Effector CD8-positive, alpha-beta T cell (primary cell): ENCODE data around the gene EFCAB5.
"Not testable (repeated sequence)": the region's sequence is repeated elsewhere in the genome, so short reads cannot be mapped to it uniquely, and the experiment has no call there.

ENCODE experiments used
- DNase-seq: peaks from one replicate; lab custom pipeline; 2025; lab: John Stamatoyannopoulos, UW

EFCAB5 gene

DNA sequence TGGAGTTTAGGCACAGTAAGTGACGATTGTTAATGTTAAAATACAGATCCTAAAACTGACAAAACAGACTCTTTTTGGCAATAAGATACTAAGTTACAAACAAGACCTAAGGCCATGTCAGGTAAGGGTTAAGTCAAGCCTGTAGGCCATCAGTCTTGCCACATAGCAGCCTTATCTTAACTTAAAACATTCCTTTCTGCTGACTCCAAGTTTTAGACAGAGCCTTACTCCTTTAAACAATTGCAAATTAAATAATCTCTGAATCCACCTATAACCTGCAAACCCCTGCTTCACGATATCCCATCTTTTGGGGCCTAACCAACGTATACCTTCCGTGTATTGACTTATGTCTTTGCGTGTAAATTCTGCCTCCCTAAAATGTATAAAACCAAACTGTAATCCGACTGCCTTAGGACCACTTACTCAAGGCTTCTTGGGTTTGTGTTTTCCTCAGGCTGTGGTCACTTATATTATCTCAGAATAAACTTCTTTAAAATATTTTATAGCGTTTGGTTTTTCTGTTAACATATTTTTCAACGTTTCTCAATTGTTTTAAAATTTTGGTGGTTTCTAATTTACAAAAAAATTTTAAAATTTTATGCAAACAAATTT lies 64.4 kb downstream of the EFCAB5 start:
- no peak for DNase-seq

GRCh38 chr17:30011934-30012333 lies 70.5 kb downstream of the EFCAB5 start:
- not testable (repeated sequence) for DNase-seq

DNA sequence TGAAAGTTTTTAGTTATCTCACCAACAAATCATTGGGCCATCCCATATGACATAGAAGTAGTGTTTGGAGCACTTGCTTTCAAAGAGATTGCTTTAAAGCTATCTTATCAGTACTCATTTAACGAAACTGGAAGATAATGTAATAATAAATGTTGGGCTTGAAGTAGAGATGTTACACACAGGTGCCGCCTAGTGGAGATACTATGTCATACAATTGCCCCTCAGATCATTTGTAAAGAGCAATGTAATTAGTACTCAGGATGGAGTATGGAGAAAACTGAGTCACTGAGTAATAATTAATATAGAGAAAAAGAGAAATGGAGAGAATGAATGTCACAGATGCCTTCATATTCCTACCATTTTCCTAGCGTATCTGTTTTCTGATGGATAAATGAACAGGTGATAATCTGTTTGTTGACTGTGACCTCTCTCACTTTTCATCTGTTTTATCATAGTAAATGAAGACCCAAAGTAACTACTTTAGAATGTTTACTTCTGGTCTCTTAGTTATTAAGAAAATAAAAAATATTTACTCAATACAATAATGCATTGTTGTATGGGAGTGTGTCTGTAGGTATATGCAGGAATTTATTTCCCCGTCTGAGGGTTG lies 80.4 kb downstream of the EFCAB5 start:
- DNase-seq = no peak

GRCh38 chr17:30025325-30025724 lies 83.9 kb downstream of the EFCAB5 start:
- DNase-seq = not testable (repeated sequence)

- DNase-seq = no peak
These were observed 86.2 kb downstream of the EFCAB5 start for GRCh38 chr17:30027676-30028075.

- no peak for DNase-seq
These were observed 89.9 kb downstream of the EFCAB5 start for GRCh38 chr17:30031214-30031869.

DNA sequence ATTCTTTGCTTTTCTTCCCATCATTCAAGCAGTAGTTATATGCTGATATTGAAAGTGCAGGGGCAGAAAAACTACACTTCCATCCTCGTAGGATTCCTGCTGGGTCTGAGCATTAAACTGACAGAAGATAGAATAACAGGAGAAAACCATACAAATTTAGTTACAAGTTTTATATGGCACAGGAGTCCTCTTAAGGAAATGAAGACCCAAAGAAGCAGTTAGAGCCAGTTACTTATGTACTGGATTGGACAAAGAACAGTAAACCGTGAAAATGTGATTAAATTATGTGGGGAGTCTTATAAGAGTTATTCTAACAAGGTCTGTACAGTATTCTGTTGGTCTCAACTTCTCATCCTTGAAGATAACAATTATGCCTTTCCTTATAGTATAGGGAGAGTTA lies 93.9 kb downstream of the EFCAB5 start:
- DNase-seq = no peak

- not testable (repeated sequence) for DNase-seq
These were observed 99.5 kb downstream of the EFCAB5 start for GRCh38 chr17:30040719-30041518.

GRCh38 chr17:30041551-30041950 lies 100.1 kb downstream of the EFCAB5 start:
- DNase-seq = no peak

- no peak for DNase-seq
These were observed 120.9 kb downstream of the EFCAB5 start for GRCh38 chr17:30062372-30062771.

DNA sequence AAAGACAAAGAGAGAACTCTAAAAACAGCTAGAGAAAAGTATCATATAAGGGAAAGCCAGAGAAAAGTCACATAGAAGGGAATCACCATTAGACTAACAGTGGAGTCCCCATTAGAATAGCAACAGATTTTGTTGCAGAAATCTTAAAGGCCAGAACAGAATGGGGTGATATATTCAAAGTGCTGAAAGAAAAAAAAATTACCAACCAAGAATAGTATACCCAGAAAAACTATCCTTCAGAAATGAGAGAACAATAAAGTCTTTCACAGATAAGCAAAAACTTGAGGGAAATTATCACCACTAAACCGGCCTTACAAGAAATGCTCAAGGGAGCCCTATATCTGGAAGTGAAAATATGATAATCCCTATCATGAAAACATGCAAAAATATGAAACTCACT lies 123.3 kb downstream of the EFCAB5 start:
- DNase-seq = no peak

- DNase-seq = no peak
These were observed 127.0 kb downstream of the EFCAB5 start for GRCh38 chr17:30068465-30068864.

DNA sequence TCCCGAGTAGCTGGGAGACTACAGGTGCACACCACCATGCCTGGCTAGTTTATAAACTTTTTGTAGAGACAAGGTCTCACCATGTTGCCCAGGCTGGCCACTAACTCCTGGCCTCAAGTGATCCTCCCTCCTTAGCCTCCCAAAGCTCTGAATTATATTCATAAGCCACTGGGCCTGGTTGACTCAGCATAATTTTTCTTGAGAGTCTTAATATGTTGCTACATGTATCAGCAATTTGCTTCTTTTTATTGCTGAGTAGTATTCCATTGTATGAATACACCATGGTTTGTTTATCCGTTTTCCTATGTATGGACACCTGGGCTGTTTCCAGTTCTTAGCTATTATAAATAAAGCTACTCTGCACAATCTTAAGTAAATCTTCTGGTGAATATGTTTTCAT lies 132.8 kb downstream of the EFCAB5 start:
- no peak for DNase-seq

- DNase-seq = no peak
These were observed 133.3 kb downstream of the EFCAB5 start for GRCh38 chr17:30074730-30075129.

DNA sequence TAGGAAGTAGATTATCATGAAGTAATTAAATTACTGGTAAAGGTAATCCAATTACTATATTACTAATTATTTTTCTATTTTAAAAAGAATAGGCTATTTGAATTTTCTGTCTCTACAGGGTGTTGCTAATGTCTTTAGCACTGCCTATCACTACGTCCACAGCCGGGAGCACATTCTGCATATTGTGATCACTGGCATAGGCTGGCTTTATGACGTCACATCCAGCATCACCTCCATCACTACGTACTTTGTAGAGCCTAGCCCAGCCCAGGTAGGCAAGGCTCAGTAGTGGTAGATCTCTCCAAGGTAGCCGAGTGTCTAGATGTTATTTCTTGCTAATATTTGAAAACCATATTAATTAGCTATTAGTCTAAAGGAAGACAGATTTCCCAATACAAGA lies 141.3 kb downstream of the EFCAB5 start:
- no peak for DNase-seq

GRCh38 chr17:30084788-30085187 lies 143.4 kb downstream of the EFCAB5 start:
- DNase-seq = no peak

DNA sequence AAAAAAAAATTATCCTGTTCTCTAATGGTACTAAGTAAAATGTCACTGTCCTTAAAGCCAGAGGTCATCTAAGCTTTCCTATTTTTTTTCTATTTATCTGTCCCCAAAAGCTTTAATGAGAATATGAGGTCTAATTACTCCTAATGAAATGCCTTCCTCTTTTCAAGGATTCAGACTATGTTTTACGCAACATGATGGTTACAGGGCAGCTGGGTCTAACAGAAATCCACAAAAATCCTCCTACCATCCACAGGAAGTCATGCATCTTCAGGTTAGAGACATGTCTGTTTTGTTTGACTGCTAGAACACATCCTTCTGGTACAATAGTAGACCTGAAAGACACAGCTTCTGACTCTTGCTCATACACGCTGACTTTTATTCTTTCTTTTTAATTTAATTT lies 145.5 kb downstream of the EFCAB5 start:
- no peak for DNase-seq

DNA sequence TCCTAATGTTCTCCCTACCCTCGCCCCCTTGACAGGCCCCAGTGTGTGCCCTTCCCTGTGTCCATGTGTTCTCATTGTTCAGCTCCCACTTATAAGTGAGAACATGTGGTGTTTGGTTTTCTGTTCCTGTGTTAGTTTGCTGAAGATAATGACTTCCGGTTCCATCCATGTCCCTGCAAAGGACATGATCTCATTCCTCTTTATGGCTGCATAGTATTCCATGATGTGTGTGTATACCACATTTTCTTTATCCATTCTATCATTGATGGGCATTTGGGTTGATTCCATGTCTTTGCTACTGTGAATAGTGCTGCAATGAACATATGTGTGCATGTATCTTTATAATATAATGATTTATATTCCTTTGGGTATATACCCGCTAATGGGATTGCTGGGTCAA lies 146.0 kb downstream of the EFCAB5 start:
- not testable (repeated sequence) for DNase-seq

GRCh38 chr17:30091121-30091670 lies 149.8 kb downstream of the EFCAB5 start:
- DNase-seq = no peak

- DNase-seq = no peak
These were observed 150.3 kb downstream of the EFCAB5 start for GRCh38 chr17:30091771-30092170.

GRCh38 chr17:30092886-30093285 lies 151.5 kb downstream of the EFCAB5 start:
- DNase-seq = no peak

DNA sequence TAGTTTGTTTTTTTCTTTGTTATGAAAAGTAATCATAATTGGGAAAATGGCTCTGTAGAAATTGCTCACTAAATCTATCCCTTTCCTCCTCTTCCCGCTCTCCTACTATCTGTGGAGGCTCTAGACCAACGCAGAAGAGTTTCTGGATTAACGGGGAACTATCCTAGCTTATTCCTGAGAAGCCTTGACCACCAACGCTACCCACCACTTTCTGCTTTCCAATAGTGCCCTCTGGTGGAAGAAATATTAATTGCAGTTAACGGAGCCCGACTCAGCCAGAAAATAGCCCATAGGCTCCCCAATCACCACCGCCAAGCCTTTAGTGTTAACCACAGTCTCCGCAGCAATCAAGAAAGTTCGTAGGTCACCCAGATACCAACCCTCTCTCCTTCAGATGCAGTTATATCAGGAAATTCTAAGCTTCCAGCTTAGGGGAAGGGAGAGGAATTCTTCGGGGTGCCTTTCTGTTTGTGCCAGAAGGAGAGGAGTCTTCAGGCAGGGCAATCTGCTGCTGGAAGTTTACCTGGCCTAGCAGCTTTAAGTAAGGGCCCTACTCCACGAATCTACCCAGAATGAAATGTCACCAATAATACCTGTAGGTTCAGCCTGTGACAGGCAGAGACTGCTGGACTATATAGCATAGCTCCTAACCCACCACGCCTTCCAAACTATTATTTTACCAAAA lies 152.2 kb downstream of the EFCAB5 start:
- peak; percentile 24 for DNase-seq
